Chondrocyte (in vitro differentiated cells): ENCODE measurements around the gene LRRC8E. TPM values are rescaled to one million over a fixed set of nuclear protein-coding genes. Genes with fewer than 3 reads are reported as not detected.

Experiments
- DNase-seq: peaks from one replicate; pipeline ENCODE4 v3.0.0; 2021; ENCODE audit warnings: mixed read lengths, low spot score
- H3K27ac Mint-ChIP-seq: one replicate; pipeline ENCODE4 v1.8.0; 2021; ENCODE audit warnings: mild to moderate bottlenecking, moderate library complexity, mixed read lengths; ENCODE audit not compliant: unreplicated experiment
- H3K27me3 Mint-ChIP-seq: 2 replicates; pipeline ENCODE4 v1.8.0; 2021; ENCODE audit warnings: low read depth, mixed read lengths
- H3K36me3 Mint-ChIP-seq: 2 replicates; pipeline ENCODE4 v1.8.0; 2021; ENCODE audit warnings: low read depth, mixed read lengths
- H3K4me1 Mint-ChIP-seq: 2 replicates; pipeline ENCODE4 v1.8.0; 2021; ENCODE audit warnings: low read depth, mild to moderate bottlenecking, mixed read lengths
- H3K4me3 Mint-ChIP-seq: one replicate; pipeline ENCODE4 v1.8.0; 2021; ENCODE audit warnings: mild to moderate bottlenecking, moderate library complexity, mixed read lengths; ENCODE audit not compliant: unreplicated experiment
- H3K9me3 Mint-ChIP-seq: 2 replicates; pipeline ENCODE4 v1.8.0; 2021; ENCODE audit warnings: low read depth, mixed read lengths
- CTCF ChIP-seq: fragments of 200-600 bp; sonication (generic); IDR thresholded peaks from 2 replicates; pipeline ENCODE4 v1.5.0; 2021; ENCODE audit warnings: antibody characterized with exemption, mild to moderate bottlenecking, moderate library complexity
- total RNA-seq: library from RNA; stranded (reverse); gene quantifications from 3 replicates; pipeline ENCODE4 v1.2.1, GENCODE V29; 2021

Gene LRRC8E
- total RNA-seq, 1 donor from 2014 or later: 6.9 TPM

- TF ChIP-seq CTCF: no peak
- no peak for DNase-seq
- Mint-ChIP-seq H3K36me3 (no peaks in the 10 kb centered on the region), H3K27me3 (no peaks in the 10 kb centered on the region), H3K4me3 (no peak overlapping the region), H3K9me3 (no peaks in the 10 kb centered on the region), H3K27ac (no peak overlapping the region), H3K4me1 (peaks cover 2% of the 10 kb centered on the region)
These were observed 44.8 kb upstream of the LRRC8E start for GRCh38 chr19:7843521-7843920.

- no peak for TF ChIP-seq CTCF
- no peak for DNase-seq
- Mint-ChIP-seq H3K9me3 (no peaks in the 10 kb centered on the region), H3K4me1 (no peaks in the 10 kb centered on the region), H3K36me3 (no peaks in the 10 kb centered on the region), H3K27me3 (no peaks in the 10 kb centered on the region), H3K27ac (no peak overlapping the region), H3K4me3 (no peak overlapping the region)
These were observed 43.9 kb upstream of the LRRC8E start for GRCh38 chr19:7844405-7844804.

DNA sequence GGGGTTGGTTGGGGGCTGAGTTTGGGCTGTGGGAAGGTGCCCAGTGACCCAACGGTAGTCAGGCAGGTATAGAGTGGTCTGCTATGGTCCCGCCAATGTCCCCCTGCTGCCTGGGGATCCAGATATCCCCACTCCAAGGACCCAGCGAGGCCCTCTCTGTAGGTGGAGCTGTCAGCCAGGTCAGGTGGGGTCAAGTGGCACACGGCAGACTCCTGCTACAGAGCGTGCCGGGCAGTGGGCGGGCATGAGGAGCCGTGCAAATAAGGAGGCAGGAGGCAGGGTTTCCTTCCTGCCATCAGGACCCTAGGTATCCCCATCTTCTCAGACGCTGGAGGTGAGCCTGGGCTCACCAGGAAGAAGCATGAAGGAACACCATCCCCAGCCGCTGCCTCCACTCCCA is 43.4 kb upstream of the LRRC8E start:
- Mint-ChIP-seq H3K4me1 (no peaks in the 10 kb centered on the region), H3K36me3 (no peaks in the 10 kb centered on the region), H3K27me3 (no peaks in the 10 kb centered on the region), H3K9me3 (no peaks in the 10 kb centered on the region), H3K4me3 (no peak overlapping the region), H3K27ac (no peak overlapping the region)
- no peak for DNase-seq
- TF ChIP-seq CTCF: no peak

DNA sequence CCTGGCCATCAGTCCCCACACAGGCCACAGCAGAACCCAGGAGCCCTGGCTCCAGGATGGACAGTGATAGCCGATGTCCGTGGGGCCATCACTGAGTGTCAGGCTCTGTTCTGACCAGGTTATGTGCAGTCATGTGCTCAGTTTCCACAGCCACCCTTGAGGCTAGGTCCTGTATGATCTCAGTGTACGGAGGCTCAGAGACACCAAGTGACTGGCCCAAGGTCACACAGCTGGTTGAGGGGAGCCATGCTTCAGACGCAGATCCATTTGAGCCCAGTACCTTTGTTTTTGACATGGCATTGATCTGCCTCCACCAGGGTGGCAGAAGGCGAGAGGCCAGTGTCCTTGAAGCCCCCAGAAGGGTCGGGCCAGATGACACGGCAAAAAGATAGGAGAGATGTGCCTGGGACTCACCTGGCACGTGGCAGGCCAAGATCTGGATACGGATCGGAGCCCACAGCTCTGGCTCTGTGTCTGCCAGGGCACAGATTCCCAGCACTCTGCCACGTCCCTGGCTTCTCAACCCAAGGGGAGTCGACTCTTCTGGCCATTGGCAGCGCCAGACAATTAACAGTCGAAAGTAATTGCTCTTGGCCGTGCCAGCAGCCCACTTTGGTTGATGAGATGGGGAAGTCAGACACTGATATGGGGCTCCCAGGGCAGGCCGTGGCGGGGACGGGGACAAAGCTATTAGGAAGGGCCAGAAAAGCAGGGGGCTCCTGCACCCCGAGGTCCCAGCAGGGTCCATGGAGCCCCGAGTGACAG is 42.7 kb upstream of the LRRC8E start:
- no peak overlapping the region for H3K27ac Mint-ChIP-seq
- DNase-seq: no peak
- no peaks in the 10 kb centered on the region for H3K36me3 Mint-ChIP-seq
- no peak for TF ChIP-seq CTCF
- H3K4me3 Mint-ChIP-seq: no peak overlapping the region
- no peaks in the 10 kb centered on the region for H3K9me3 Mint-ChIP-seq
- H3K27me3 Mint-ChIP-seq: no peaks in the 10 kb centered on the region
- no peaks in the 10 kb centered on the region for H3K4me1 Mint-ChIP-seq

DNA sequence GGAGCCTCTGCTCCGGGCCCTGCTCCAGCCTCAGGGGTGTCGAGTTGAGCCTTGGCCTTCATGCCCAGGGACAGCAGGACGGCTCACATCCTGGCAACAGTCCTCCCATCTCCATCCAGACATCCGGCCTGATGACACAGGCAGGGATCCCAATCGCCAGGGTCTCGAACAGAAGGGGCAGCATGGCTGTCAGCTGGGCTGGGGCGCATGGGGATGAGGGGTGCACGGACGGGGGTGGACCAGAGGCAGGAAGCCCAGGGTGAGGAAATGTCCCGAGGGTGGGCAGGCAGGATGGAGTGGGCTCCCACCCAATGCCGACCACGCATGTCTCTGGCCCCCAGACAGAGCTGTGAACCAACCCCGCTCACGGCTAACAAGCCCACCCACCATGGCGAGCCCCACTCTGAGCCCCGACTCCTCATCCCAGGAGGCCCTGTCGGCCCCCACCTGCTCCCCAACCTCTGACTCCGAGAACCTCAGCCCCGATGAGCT is 42.1 kb upstream of the LRRC8E start:
- H3K36me3 Mint-ChIP-seq: no peaks in the 10 kb centered on the region
- no peaks in the 10 kb centered on the region for H3K4me1 Mint-ChIP-seq
- H3K27ac Mint-ChIP-seq: no peak overlapping the region
- no peaks in the 10 kb centered on the region for H3K27me3 Mint-ChIP-seq
- TF ChIP-seq CTCF: no peak
- H3K4me3 Mint-ChIP-seq: no peak overlapping the region
- DNase-seq: no peak
- no peaks in the 10 kb centered on the region for H3K9me3 Mint-ChIP-seq
